CD14-positive monocyte (primary cell): Measurements from ENCODE around the gene MMEL1. TPM values are rescaled to one million over a fixed set of nuclear protein-coding genes. Genes with fewer than 3 reads are reported as not detected.
A peak's percentile ranks its signal among the peaks of the same experiment; 100 is the strongest.

Experiments used
- DNase-seq, 3 donors: peaks; one replicate each; pipeline ENCODE4 v3.0.0-alpha.2; 2011 to 2022
- H2AFZ ChIP-seq: 2 replicates; pipeline ENCODE4 v1.6.0; 2012; ENCODE audit warnings: mild to moderate bottlenecking, low read depth, low read length, inconsistent platforms; ENCODE audit not compliant: insufficient read depth, poor library complexity, severe bottlenecking
- H3K27ac ChIP-seq, 2 donors: 1 replicate in 1 of 2; 2 replicates in 1 of 2; pipeline ENCODE4 v1.5.1; 2012 to 2013; ENCODE audit warnings: low read length in 2 of 2, control low read depth in 1 of 2, inconsistent platforms in 1 of 2, low read depth in 1 of 2, mild to moderate bottlenecking in 1 of 2
- H3K27me3 ChIP-seq, 2 donors: one replicate each; pipeline versions ENCODE4 v1.6.0 to v1.6.1; 2011 to 2013; ENCODE audit warnings: low read length in 2 of 2; ENCODE audit not compliant: control insufficient read depth in 2 of 2, insufficient read depth in 2 of 2
- H3K36me3 ChIP-seq, 2 donors: replicated peaks in 1 of 2; 1 replicate in 1 of 2; 2 replicates in 1 of 2; pipeline versions ENCODE4 v1.5.1 to v1.6.1; 2012 to 2013; ENCODE audit warnings: low read length in 2 of 2, control low read depth in 1 of 2, inconsistent platforms in 1 of 2, mild to moderate bottlenecking in 1 of 2; ENCODE audit not compliant: insufficient read depth in 2 of 2, control insufficient read depth in 1 of 2
- H3K4me1 ChIP-seq, 2 donors: 1 replicate in 1 of 2; 2 replicates in 1 of 2; pipeline versions ENCODE4 v1.5.1 to v1.6.1; 2012 to 2013; ENCODE audit warnings: low read length in 2 of 2, control low read depth in 1 of 2, inconsistent platforms in 1 of 2, mild to moderate bottlenecking in 1 of 2, moderate library complexity in 1 of 2; ENCODE audit not compliant: insufficient read depth in 2 of 2, control insufficient read depth in 1 of 2
- H3K4me2 ChIP-seq: replicated peaks from 2 replicates; pipeline ENCODE3; 2012; ENCODE audit warnings: low read length, moderate library complexity, mild to moderate bottlenecking; ENCODE audit not compliant: poor library complexity, severe bottlenecking; ENCODE audit errors: extremely low read depth
- H3K4me3 ChIP-seq, 3 experiments: fragments of 200-600 bp in 1 of 3; sonication (generic) in 1 of 3; replicated peaks in 1 of 3; 1 replicate in 2 of 3; 2 replicates in 1 of 3; pipeline ENCODE4 v1.5.1; 2011 to 2013; ENCODE audit warnings: low read length in 3 of 3, mild to moderate bottlenecking in 3 of 3, control low read depth in 2 of 3, low read depth in 2 of 3, inconsistent platforms in 1 of 3, moderate library complexity in 1 of 3
- H3K79me2 ChIP-seq: 2 replicates; pipeline ENCODE4 v1.6.0; 2012; ENCODE audit warnings: mild to moderate bottlenecking, control low read depth, inconsistent platforms, low read length, moderate library complexity; ENCODE audit not compliant: insufficient read depth
- H3K9ac ChIP-seq: 2 replicates; pipeline ENCODE4 v1.6.0; 2017; ENCODE audit warnings: low read length, mild to moderate bottlenecking; ENCODE audit not compliant: insufficient read depth, poor library complexity, severe bottlenecking
- H3K9me3 ChIP-seq, 2 donors: replicated peaks in 1 of 2; 1 replicate in 1 of 2; 2 replicates in 1 of 2; pipeline versions ENCODE4 v1.5.1 to v1.6.1; 2012 to 2013; ENCODE audit warnings: low read length in 2 of 2, control low read depth in 1 of 2; ENCODE audit not compliant: control insufficient read depth in 1 of 2, insufficient read depth in 1 of 2
- H4K20me1 ChIP-seq: 2 replicates; pipeline ENCODE4 v1.6.0; 2012; ENCODE audit warnings: mild to moderate bottlenecking, low read length, control low read depth, moderate library complexity; ENCODE audit not compliant: insufficient read depth
- H3K27ac Mint-ChIP-seq, 7 donors: one replicate each; pipeline ENCODE4 v1.8.0; 2020; ENCODE audit warnings: mild to moderate bottlenecking in 7 of 7, mixed read lengths in 7 of 7, moderate library complexity in 6 of 7, inconsistent platforms in 2 of 7
- H3K27me3 Mint-ChIP-seq, 3 donors: one replicate each; pipeline ENCODE4 v1.8.0; 2021 to 2022; ENCODE audit warnings: low read depth in 3 of 3, mild to moderate bottlenecking in 3 of 3, mixed read lengths in 3 of 3, moderate library complexity in 3 of 3, inconsistent platforms in 1 of 3
- H3K36me3 Mint-ChIP-seq, 2 donors: one replicate each; pipeline ENCODE4 v1.8.0; 2020; ENCODE audit warnings: mixed read lengths in 2 of 2, inconsistent platforms in 1 of 2, mild to moderate bottlenecking in 1 of 2
- H3K4me1 Mint-ChIP-seq: one replicate; pipeline ENCODE4 v1.8.0; 2020; ENCODE audit warnings: mild to moderate bottlenecking, mixed read lengths
- H3K4me3 Mint-ChIP-seq, 2 donors: one replicate each; pipeline ENCODE4 v1.8.0; 2020; ENCODE audit warnings: mild to moderate bottlenecking in 2 of 2, mixed read lengths in 2 of 2, moderate library complexity in 1 of 2
- H3K9me3 Mint-ChIP-seq, 7 donors: one replicate each; pipeline ENCODE4 v1.8.0; 2020 to 2022; ENCODE audit warnings: mixed read lengths in 7 of 7, mild to moderate bottlenecking in 6 of 7, moderate library complexity in 6 of 7, inconsistent platforms in 2 of 7
- WGBS: methylation state at CpG from one replicate; pipeline ENCODE4 v1.1.5; 2013; ENCODE audit warnings: missing lambda C conversion rate; ENCODE audit not compliant: insufficient coverage; 5-methylcytosine and 5-hydroxymethylcytosine counted together
- intact Hi-C, 2 donors: fragments of 100-400 bp; cut with micrococcal nuclease; formaldehyde crosslinking; loops; one replicate each; pipeline versions ENCODE4 v1.15.0 to v1.15.1; 2023
- polyA plus RNA-seq, 3 donors: library from polyadenylated mRNA; depleted of rRNA in 1 of 3; unstranded in 2 of 3; stranded (reverse) in 1 of 3; fragments of 300-500 nt in 2 of 3; fragments of >200 nt in 1 of 3; fragmentation: Illumina TruSeq in 2 of 3; gene quantifications; 1 replicate in 2 of 3; 2 replicates in 1 of 3; pipeline ENCODE4 v1.2.3, GENCODE V29; 2012 to 2021
- TF ChIP-seq, protein P1 (sequence below): fragments of 200-600 bp; IDR thresholded peaks from one replicate; pipeline ENCODE4 v1.8.0; 2022; ENCODE audit warnings: antibody characterized with exemption, mild to moderate bottlenecking

Gene MMEL1
- polyA plus RNA-seq, 3 donors, result 1.1 to 4.4 (median 1.9) TPM

DNA sequence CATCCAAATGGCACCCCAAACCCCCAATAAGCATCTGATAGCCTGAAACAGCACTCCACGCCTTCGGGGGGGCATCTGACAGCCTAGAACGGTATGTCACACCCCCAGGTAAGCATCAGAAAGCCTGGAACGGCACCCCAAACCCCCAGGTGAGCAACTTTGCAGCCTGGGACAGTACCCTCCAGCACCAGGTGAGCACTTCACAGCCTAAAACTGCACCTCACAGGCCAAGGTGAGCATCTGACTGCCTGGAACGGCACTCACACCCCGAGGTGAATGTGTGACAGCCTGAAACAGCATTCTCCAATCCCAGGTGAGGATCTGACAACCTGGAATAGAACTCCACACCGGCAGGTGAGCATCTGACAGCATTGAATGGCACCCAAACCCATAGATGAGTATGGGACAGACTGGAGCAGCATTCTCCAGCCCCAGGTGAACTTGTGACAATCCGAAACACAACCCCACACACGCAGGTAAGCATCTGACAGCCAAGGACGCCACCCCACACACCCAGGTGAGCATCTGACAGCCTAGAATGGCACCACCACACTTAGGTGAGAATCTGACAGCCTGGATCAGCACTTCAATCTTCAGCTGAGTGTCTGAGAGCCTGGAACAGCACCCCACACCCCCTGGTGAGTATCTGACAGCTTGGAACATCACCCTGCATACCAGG, 18.3 kb upstream of the MMEL1 start:
- Histone ChIP-seq H2AFZ (no peak overlapping the region), H3K27ac (no peak overlapping the region), H3K4me1 (no peaks in the 10 kb centered on the region), H3K9me3 (peaks cover 32 to 40% of the 10 kb centered on the region in 2 donors), H3K9ac (no peak overlapping the region), H3K4me3 (no peak overlapping the region), H3K27me3 (no peaks in the 10 kb centered on the region), H4K20me1 (no peaks in the 10 kb centered on the region), H3K79me2 (no peaks in the 10 kb centered on the region), H3K4me2 (no peak overlapping the region), H3K36me3 (no peaks in the 10 kb centered on the region)
- H3K4me1 Mint-ChIP-seq, result no peaks in the 10 kb centered on the region
- H3K27me3 Mint-ChIP-seq, result peaks cover 0 to 7% (median 5%) of the 10 kb centered on the region in 3 donors
- TF ChIP-seq, protein P1, sequence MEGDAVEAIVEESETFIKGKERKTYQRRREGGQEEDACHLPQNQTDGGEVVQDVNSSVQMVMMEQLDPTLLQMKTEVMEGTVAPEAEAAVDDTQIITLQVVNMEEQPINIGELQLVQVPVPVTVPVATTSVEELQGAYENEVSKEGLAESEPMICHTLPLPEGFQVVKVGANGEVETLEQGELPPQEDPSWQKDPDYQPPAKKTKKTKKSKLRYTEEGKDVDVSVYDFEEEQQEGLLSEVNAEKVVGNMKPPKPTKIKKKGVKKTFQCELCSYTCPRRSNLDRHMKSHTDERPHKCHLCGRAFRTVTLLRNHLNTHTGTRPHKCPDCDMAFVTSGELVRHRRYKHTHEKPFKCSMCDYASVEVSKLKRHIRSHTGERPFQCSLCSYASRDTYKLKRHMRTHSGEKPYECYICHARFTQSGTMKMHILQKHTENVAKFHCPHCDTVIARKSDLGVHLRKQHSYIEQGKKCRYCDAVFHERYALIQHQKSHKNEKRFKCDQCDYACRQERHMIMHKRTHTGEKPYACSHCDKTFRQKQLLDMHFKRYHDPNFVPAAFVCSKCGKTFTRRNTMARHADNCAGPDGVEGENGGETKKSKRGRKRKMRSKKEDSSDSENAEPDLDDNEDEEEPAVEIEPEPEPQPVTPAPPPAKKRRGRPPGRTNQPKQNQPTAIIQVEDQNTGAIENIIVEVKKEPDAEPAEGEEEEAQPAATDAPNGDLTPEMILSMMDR, result no peak
- peaks cover 18 to 56% (median 32%) of the 10 kb centered on the region in 7 donors for H3K9me3 Mint-ChIP-seq
- intact Hi-C loops, result no loop called here
- no peaks in the 10 kb centered on the region for H3K36me3 Mint-ChIP-seq
- peak overlapping the region in 1 of 7 donors; percentile 6 for H3K27ac Mint-ChIP-seq
- WGBS, result 59% methylated on average over 9 of the region's 10 CpGs
- DNase-seq, result no peak
- H3K4me3 Mint-ChIP-seq, result no peak overlapping the region

DNA sequence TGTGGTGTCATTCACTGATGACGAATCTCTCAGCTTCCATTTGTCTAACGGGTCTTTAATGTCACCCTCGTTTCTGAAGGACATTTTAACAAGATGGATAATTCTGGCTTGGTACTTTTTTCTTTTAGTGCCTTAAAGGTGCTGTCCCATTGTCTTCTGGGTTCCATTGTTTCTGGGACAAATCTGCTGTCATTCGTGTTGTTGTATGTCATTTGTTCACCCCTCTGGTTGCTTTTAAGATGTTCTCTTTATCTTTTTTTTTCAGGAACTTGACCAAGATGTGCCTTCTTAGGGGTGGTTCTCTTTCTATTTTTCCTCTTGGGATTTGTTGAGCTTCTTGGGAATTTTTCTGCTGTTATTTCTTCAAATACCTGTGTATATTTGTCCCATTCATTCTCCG, 14.0 kb upstream of the MMEL1 start:
- Mint-ChIP-seq H3K4me3 (no peak overlapping the region), H3K27me3 (peaks cover 5 to 15% (median 7%) of the 10 kb centered on the region in 3 donors), H3K4me1 (peaks cover 8% of the 10 kb centered on the region), H3K27ac (no peak overlapping the region), H3K9me3 (peaks cover 27 to 46% (median 42%) of the 10 kb centered on the region in 7 donors), H3K36me3 (no peaks in the 10 kb centered on the region)
- no CpG with 5 or more reads among the region's 5 CpGs for WGBS
- H3K9me3 ChIP-seq, result peaks cover 38% of the 10 kb centered on the region in 2 donors
- TF ChIP-seq, protein P1, result no peak
- H3K4me1 ChIP-seq, result peaks cover 13 to 16% of the 10 kb centered on the region in 2 donors
- H2AFZ ChIP-seq, result no peak overlapping the region
- H3K27ac ChIP-seq, result no peak overlapping the region
- DNase-seq, result no peak
- no peak overlapping the region for H3K9ac ChIP-seq
- H3K4me2 ChIP-seq, result no peak overlapping the region
- no peaks in the 10 kb centered on the region for H3K79me2 ChIP-seq
- H3K27me3 ChIP-seq, result peaks cover 0 to 4% of the 10 kb centered on the region in 2 donors
- no peaks in the 10 kb centered on the region for H4K20me1 ChIP-seq
- intact Hi-C loops, result loop anchor here (2.0 to 5.0 kb wide), 2 partner anchors 232 to 235 kb away; partner anchors contain the start of gene PEX10 (in 1 of the 2)
- H3K4me3 ChIP-seq, result no peak overlapping the region
- no peaks in the 10 kb centered on the region for H3K36me3 ChIP-seq
